ENCODE measurements around the gene CYB5R3.
"Not testable (repeated sequence)": the region's sequence is repeated elsewhere in the genome, so short reads cannot be mapped to it uniquely, and the experiment has no call there.

Gene CYB5R3

DNA sequence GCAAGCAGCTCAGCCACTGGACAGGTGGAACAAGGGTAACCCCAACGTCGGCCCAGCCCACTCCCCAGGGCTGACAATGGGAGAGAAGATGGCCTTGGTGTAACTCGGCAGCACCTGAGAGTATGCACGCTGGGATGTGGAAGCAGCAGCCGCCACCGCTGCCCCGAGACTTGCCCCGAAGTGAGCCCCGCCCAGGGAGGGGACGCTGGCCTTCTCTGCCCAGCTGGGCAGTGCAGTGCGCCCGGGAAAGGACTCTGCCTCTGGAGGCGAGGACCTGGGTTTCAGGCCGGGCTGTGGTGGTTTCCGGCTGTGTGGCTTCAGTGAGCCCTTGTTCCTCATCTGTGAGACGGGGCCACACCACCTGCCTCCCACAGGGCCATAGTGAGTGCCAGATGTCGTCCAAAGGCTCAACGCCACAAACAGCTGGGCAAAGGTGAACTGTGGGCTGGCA is 25.9 kb downstream of the CYB5R3 start:
- peak; percentile 79 for DNase-seq (ENCODE audit: low spot score)

DNA sequence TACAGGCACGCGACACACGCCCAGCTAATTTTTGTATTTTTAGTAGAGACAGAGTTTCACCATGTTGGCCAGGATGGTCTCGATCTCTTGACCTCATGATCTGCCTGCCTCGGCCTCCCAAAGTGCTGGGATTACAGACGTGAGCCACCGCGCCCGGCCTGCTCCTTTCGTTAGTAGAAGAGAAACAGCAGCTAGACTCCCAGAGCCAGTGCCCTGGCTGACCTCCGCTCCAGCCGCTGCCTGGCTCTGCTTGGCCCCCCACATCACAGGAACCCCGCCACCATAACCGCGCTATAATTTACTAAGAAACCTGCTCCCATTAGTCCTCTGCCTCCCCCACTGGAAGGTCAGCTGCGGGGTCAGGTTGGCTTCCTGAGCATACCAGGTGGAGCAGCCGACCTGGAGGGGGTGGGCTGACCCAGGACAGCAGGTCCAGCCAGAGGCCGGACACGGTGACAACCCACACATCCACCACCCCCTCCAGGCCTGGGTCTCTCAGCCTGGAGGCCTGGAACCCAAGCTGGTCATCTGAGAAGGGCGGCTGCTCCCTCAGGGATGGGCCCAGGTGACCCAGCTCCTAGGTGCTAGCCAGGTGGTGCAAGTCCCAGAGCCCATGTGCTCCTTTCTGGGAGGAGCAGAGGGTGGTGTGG is 27.0 kb downstream of the CYB5R3 start:
- no peak for DNase-seq (ENCODE audit: low spot score)

DNA sequence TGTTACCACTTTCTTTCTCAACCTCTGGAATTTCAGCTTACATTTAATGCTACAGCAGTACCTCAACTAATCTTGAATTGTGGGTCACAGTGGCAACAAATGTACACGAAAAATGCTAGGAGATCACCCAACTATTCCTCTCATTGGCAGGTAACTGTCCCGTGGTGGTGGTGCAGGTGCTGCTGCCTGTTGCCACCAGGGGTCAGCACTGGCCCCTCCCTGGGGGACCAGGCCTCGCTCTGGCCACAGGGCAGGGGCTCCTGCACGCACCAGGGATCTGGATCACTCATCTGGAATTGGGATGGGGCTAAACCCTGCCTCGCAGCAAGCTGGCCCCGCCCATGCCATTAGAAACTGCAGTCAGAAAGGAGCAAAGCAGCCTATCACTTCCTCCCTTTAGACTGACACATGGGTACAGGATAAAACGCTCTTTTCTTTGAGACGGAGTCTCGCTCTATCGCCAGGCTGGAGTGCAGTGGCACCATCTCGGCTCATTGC is 27.6 kb downstream of the CYB5R3 start:
- peak; percentile 74 for DNase-seq (ENCODE audit: low spot score)

GRCh38 chr22:42620084-42620483 is 29.1 kb downstream of the CYB5R3 start:
- DNase-seq (ENCODE audit: low spot score): no peak

DNA sequence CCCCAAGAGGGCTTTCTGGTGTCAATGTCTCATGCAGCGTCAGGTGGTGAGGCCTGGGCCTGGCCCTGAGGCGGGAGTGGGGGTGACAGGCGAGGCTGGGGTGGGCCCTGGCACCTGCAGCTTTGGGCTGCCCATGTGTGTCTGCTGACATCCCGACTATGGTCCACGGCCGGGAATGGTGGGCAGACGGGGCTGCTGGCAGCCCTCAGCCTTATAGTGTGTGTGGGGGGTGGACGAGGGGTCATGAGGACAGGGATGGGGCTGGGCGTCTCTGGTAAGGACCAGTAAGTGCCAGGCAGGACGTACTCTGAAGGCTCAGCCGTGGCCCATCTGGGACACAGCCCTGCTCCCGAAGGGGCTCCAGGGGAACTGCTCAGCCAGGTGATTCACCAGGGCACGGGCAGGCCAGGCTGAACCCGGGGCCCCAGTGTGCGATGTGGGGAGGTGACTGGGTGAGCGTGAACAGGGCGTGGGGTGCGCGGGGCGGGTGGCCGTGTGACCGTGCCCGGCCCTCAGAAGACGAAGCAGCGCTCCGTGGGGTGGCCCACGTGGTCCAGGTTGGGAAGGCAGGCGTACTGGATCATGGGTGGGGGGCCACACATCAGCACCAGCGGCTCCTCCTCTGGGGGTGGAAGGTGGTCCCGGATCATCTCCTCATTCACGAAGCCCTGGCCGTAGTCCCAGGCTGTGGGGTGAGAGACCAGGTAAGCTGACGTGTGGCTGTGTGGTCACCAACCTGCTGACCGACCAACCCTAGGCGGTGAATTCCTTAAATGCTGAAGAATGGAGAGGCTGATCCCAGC is 29.7 kb downstream of the CYB5R3 start:
- no peak for DNase-seq (ENCODE audit: low spot score)

GRCh38 chr22:42617155-42617983 is 31.8 kb downstream of the CYB5R3 start:
- peak; percentile 24 for DNase-seq (ENCODE audit: low spot score)

GRCh38 chr22:42615860-42616175 is 33.4 kb downstream of the CYB5R3 start:
- not testable (repeated sequence) for DNase-seq (ENCODE audit: low spot score)

DNA sequence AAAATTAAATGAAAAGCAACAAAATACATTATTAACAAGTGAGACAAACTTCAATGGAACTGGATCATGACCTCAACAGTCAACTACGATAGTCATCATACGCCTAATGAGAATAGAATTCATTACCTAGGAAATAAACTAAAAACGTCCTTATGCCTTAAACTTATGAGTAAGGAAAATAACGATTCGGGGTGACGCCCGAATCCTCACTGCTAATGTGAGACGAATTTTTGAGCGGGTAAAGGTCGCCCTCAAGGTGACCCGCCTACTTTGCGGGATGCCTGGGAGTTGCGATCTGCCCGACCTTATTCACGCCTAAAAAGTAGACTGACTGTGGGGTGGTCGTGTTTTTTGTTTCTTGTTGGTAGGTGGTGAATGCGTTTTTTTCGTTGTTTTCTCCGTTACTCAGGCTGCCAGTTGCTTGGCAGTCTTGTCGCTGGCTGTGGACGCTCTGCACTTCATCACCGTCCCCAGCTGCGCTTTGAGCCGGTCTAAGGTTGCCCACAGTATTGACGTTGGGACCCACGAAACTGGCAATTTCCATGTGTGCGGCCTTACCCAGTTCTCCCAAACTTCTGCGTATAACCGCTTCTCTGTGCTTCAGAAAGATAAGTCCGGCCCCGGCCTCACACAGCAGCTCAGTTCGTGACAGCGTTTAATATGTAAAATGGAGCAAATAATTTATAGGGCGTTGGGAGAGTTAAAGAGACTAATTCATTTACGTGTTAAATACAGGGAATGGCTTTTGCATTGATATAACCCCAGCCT is 33.9 kb downstream of the CYB5R3 start:
- DNase-seq (ENCODE audit: low spot score): peak; percentile 100

- peak; percentile 98 for DNase-seq (ENCODE audit: low spot score)
Observed at GRCh38 chr22:42614312-42615091, 34.7 kb downstream of the CYB5R3 start, which contains the start of gene POLDIP3. Gene POLDIP3 (minus strand): TSS chr22:42614883. CDS start chr22:42614857, 26 bp downstream.

DNA sequence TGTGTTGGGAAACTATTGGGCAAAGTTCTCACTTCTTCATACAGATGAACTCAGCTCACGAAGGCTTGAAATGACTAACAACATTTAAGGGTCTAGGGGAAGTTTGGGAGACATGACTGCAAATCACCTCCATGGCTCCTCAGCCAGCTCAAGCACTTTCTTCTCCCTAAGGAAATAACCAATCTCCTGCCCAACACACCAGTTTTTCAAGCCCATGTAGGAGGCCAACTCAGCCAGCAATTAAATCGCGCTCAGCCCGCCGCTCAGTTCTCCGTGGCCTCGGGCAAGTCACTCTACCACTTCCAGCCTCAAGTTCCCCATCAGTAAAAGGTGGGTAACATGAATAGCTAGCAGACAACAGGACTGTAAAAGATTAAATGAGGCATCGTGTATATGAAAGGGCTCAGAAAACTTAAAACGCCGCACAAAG is 35.3 kb downstream of the CYB5R3 start:
- DNase-seq (ENCODE audit: low spot score): no peak

DNA sequence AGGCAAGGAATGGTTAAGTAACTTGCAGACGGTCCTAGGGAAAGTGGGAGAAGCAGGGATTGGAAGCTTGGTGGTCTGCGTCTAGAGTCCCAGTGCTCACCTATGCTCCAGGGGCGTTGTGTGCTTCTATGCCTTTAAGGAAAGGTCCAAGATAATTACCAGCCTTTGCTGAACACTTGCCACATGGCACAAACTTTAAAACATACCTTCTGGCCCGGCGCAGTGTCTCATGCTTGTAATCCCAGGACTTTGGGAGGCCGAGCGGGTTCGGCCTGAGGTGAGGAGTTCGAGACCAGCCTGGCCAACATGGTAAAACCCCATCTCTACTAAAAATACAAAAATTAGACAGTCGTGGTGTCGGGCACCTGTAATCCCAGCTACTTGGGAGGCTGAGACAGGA is 36.9 kb downstream of the CYB5R3 start:
- DNase-seq (ENCODE audit: low spot score): no peak

DNA sequence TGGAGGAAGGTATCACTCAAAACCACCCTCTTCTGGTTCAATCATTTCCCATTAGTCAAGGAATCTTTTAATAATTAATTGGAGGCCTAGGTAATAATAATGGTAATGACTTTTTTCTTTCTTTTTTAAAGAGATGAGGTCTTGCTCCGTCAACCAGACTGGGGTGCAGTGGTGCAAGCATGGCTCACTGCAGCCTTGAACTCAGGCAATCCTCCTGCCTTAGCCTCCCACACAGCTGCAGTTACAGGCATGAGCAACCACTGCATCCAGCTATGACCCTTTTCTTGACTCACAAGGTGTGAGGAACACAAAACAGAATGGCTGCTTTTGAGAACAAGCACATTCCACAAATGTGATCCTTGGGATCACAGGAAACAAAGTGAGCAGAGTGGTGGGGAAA is 38.1 kb downstream of the CYB5R3 start:
- DNase-seq (ENCODE audit: low spot score): no peak

- no peak for DNase-seq (ENCODE audit: low spot score)
Observed at GRCh38 chr22:42610186-42610585, 39.0 kb downstream of the CYB5R3 start.

GRCh38 chr22:42608823-42609361 is 40.3 kb downstream of the CYB5R3 start:
- no peak for DNase-seq (ENCODE audit: low spot score)

- no peak for DNase-seq (ENCODE audit: low spot score)
Observed at GRCh38 chr22:42608136-42608822, 40.9 kb downstream of the CYB5R3 start.

DNA sequence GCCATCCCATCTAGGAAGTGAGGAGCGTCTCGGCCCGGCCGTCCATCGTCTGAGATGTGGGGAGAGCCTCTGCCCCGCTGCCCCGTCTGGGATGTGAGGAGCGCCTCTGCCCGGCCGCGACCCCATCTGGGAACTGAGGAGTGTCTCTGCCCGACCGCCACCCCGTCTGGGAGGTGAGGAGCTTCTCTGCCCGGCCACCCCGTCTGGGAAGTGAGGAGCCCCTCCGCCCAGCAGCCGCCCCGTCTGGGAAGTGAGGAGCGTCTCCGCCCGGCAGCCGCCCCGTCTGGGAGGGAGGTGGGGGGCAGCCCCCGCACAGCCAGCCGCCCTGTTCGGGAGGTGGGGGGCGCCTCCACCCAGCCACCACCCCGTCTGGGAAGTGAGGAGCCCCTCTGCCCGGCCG is 41.6 kb downstream of the CYB5R3 start:
- DNase-seq (ENCODE audit: low spot score): not testable (repeated sequence)

- no peak for DNase-seq (ENCODE audit: low spot score)
Observed at GRCh38 chr22:42604403-42604802, 44.8 kb downstream of the CYB5R3 start.

GRCh38 chr22:42603427-42603826 is 45.8 kb downstream of the CYB5R3 start:
- DNase-seq (ENCODE audit: low spot score): no peak

DNA sequence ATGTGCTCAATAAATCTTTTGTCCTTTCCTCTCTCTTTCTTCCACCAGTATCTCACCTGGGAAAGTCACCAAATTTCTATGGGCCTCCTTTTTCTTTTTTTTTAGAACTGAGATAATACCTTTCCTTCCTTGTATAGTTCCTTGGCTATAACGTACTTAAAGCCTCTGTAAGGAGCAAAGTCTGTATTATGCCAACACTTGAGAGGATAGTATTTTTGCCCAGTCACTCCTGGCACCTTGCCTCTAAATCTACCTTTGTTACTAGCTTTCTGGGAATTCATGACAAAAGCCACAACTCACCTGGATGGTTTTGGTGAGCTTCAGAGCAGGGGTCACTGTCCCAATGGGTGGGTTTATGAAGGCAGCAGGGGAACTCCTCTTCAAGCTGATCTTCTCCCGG is 46.7 kb downstream of the CYB5R3 start:
- no peak for DNase-seq (ENCODE audit: low spot score)

- DNase-seq (ENCODE audit: low spot score): no peak
Observed at GRCh38 chr22:42601879-42602465, 47.2 kb downstream of the CYB5R3 start.

Data from NAMALWA (cell line).